GM21723 (cell line): Measurements from ENCODE around the gene CLDN11.

Experiments used
- ATAC-seq: cut with Tn5 transposase; IDR thresholded peaks from one replicate; pipeline ENCODE4 v1.9.1; 2021; ENCODE audit warnings: mild to moderate bottlenecking, moderate library complexity; ENCODE audit not compliant: unreplicated experiment

The CLDN11 gene

GRCh38 chr3:170425491-170426239, 7.0 kb downstream of the CLDN11 start:
- no peak for ATAC-seq

GRCh38 chr3:170426240-170426797, 7.7 kb downstream of the CLDN11 start:
- no peak for ATAC-seq

GRCh38 chr3:170428095-170428494, 9.4 kb downstream of the CLDN11 start:
- no peak for ATAC-seq

DNA sequence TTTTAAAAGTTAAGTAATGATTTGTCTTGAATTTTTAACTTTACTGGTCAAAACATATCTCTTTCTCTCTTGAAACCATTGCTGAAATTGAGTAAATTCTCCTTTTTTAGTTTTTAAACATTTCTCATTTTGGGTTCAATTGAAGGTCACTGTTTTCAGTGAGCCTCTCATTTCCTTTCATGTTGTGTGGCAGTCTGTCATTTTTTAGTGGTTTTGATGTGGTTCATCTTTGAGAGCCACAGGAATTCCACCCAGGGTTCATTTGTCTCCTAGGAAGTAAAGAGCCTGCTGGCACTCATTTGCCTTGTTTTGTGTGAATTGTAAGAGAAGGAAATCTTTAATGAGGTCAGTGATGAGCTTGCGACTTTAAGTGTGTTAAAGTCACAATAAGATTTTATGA, 10.4 kb downstream of the CLDN11 start:
- peak; percentile 49 for ATAC-seq

GRCh38 chr3:170431054-170431453, 12.4 kb downstream of the CLDN11 start:
- ATAC-seq, result no peak

GRCh38 chr3:170432416-170432815, 13.7 kb downstream of the CLDN11 start:
- ATAC-seq, result no peak

DNA sequence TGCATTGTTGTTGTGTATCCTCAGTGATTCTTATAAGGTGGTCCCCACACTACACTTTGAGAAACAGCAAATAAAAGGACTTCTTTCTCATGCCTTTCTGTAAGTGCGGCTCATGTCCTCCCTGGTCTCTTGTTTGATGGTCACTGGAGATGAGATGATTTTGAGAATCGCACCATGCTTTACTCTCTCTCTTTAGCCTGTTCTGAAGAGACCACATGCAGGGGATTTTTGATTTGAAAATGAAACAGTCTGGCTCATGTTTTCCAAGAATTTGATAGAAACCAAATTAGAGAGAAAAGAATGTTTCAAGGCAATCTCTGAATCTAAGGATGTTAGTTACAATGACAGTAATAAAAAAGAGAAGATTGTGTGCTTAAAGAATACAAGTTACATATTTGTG, 18.0 kb downstream of the CLDN11 start:
- no peak for ATAC-seq

DNA sequence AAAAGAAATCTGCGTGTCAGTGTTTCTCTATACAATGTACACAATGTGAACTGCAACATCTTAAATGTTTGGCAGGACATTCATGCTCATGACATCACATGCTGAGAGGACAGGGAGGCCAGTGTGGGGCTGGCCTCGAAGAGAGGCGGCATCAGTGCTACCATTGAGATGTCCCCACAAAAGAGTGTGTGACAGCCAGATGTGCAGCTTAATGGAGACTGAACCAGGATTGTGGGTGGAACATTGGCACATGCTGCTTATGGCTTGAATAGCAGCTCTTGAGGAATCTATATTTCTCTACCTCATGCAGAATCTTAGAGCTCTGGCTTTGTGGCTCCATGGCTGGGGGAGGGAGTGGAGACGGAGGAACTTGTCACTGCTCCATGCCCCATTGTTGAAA, 18.5 kb downstream of the CLDN11 start:
- ATAC-seq, result no peak

GRCh38 chr3:170437696-170438407, 19.2 kb downstream of the CLDN11 start:
- no peak for ATAC-seq

GRCh38 chr3:170438836-170439235, 20.2 kb downstream of the CLDN11 start:
- ATAC-seq, result no peak

DNA sequence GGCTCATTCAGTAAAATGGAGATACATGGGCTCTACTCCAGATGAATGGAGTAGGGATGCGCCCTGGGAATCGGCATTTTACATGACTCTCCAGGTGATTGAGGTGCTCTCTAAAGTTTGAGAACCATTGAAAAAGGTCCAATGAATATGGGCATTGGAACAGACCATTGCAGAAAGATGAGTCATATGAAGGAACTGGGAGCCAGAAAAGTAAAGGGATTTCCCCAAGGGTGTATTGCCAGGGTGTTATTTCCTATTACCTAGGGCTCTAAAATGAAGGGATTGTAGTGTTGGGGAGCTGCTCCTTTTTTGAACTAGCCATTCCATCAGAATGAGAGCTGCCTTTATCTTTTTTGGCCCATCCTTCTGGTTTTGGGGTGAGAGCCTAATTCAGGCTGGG, 21.7 kb downstream of the CLDN11 start:
- ATAC-seq, result no peak

DNA sequence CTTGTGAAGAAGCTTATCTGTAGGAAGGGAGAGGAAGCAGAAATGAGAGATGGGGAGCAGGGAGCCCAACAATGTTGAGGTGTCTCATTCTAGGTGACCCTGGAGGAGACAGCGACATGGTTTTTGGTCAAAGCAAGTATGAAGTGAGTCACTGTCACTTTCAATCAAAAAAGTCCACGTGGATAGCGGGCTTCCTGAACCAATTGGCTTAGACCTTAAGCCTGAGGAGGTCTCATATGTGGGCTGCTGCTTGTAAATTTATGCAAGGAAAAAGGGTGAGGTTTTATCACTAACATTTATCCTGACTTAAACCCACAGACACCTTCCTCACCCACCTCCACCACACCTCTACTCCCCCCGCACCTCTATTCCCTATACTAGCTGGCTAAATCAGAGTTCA, 22.7 kb downstream of the CLDN11 start:
- no peak for ATAC-seq

DNA sequence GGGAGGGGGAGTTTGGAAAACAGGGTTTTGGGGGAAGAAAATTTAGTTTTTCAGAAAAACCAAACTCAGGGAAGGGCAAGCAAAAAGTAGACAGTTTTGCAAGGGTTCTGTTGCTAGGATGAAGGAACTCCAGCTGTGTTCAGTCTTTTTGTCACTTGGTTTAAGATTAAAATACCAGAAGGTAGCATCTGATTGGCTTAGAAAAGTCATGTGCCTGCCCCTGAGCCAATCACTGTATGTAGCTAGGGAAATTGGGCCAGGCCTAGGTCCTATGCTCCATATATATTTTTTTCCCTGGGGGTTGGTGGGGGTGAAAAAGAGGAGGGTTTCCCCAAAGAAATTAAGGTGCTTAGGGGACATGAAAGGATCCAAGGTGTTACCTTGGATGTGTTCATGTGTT, 24.3 kb downstream of the CLDN11 start:
- ATAC-seq, result no peak

DNA sequence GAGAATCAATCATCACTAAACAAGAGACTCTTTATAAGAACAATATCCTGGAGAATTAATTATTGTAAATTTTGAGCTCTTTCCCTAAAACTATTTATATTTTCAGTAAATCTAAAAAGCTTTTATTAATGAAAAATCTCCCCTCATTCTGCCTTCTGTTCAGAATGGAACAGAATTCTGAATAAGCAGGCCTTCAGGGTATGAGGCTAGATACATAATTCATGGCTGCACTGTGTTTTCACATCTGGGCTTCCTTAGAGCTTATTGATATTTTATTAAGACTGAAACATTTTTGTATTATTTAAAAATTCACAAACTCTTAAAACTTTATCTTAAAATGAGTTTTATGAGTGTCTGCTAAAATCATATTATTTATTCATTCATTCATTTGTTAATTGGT, 24.8 kb downstream of the CLDN11 start:
- no peak for ATAC-seq

GRCh38 chr3:170448584-170448983, 29.9 kb downstream of the CLDN11 start:
- no peak for ATAC-seq

DNA sequence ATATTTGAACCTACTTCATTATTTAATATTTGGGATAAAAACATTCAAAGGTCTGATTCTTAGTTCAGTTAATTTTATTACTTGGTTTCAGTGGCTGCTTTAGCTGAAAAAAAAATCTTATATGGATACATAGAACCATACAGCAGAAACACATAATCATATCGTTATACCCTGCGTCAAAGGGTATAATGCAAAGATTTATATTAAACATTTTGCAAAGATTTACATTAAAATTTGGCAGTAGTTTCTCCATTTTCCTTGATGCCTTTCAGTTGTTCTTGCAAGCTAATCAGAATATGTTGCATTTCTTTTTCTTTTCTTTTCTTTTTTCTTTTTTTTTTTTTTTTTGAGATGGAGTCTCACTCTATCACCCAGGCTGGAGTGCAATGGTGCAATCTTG, 31.4 kb downstream of the CLDN11 start:
- no peak for ATAC-seq

DNA sequence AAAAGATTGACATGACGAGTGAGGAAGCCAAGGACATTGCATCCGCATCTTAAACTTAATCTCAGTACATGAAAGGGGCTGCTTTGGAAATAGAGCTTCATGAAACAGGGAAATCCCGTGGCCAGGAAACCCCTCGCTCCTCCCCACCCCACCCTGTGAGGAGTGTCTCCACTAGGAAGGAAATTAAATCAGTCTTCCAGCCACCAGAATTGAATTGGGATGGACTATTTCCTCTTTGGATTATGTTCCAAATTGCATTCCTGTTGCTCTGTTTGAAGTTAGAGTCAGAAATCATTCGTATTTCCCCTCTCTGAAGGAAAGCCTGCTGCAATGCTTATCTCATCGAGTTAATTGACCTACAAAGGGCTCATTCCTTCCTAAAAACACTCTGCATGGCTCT, 35.8 kb downstream of the CLDN11 start:
- no peak for ATAC-seq

- no peak for ATAC-seq
Measured at GRCh38 chr3:170458285-170458684, 39.6 kb downstream of the CLDN11 start.

- ATAC-seq, result no peak
Measured at GRCh38 chr3:170463011-170463410, 44.3 kb downstream of the CLDN11 start.

- no peak for ATAC-seq
Measured at GRCh38 chr3:170465955-170466354, 47.3 kb downstream of the CLDN11 start.

- no peak for ATAC-seq
Measured at GRCh38 chr3:170467007-170467406, 48.3 kb downstream of the CLDN11 start.

GRCh38 chr3:170467571-170468147, 49.0 kb downstream of the CLDN11 start:
- ATAC-seq, result no peak
